K562 (cell line): ENCODE measurements around the gene DSCAM. TPM values are rescaled to one million over a fixed set of nuclear protein-coding genes. Genes with fewer than 3 reads are reported as not detected.

Source experiments
- ATAC-seq: fragments of 200-7000 bp; cut with Tn5 transposase; 3 replicates; pipeline ENCODE4 v1.9.1; 2020; ENCODE audit warnings: moderate library complexity
- BruUV-seq: library from RNA; stranded (reverse); fragments of 400-500 nt; replicated peaks from 2 replicates; lab custom pipeline; 2021; lab: Mats Ljungman, UMichigan
- CTCF ChIA-PET: fragments of 300-600 bp; formaldehyde crosslinking; extraction: SDS; loops from one replicate; lab custom pipeline; 2021; ENCODE audit warnings: low intra/inter-chr PET ratio; lab: Yijun Ruan, JAX
- POLR2A ChIA-PET: fragments of 300-600, 350-650 bp; sonication (Branson Sonifier 250); formaldehyde crosslinking; extraction: SDS; loops from one replicate; lab custom pipeline; 2021; ENCODE audit warnings: antibody characterized with exemption, inconsistent platforms; lab: Yijun Ruan, JAX
- DNase-seq, 4 experiments: peaks; one replicate each; pipeline versions ENCODE4 v3.0.0 to v3.0.0-alpha.2; 2011 to 2018; ENCODE audit warnings: low spot score in 3 of 4, mixed read lengths in 3 of 4; ENCODE audit errors: extremely low read depth in 1 of 4
- FAIRE-seq: peaks from 2 replicates; lab custom pipeline; 2011; peaks lifted over from hg19 to GRCh38; lab: Jason Lieb, UNC
- H2AFZ ChIP-seq: 2 replicates; pipeline ENCODE4 v1.6.0; 2011; ENCODE audit warnings: low read depth, low read length, control low read depth, inconsistent platforms
- H3K27ac ChIP-seq: fragments of 200-600 bp; 3 replicates; pipeline ENCODE4 v1.8.0; 2011; ENCODE audit warnings: low read depth, mild to moderate bottlenecking, control low read depth, inconsistent platforms, low read length, moderate library complexity, mixed read lengths; ENCODE audit errors: extremely low read depth
- H3K27me3 ChIP-seq, 2 experiments: fragments of 300-600 bp in 1 of 2; 2 replicates in 1 of 2; 3 replicates in 1 of 2; pipeline versions ENCODE4 v1.6.0 to v1.8.0; 2011; ENCODE audit warnings: inconsistent platforms in 2 of 2, low read length in 2 of 2, mild to moderate bottlenecking in 1 of 2, mixed read lengths in 1 of 2, moderate library complexity in 1 of 2; ENCODE audit not compliant: control insufficient read depth in 2 of 2, insufficient read depth in 2 of 2
- H3K36me3 ChIP-seq: fragments of 300-600 bp; 3 replicates; pipeline ENCODE4 v1.8.0; 2011; ENCODE audit warnings: mild to moderate bottlenecking, low read length, inconsistent platforms; ENCODE audit not compliant: control insufficient read depth, insufficient read depth
- H3K4me1 ChIP-seq, 2 experiments: fragments of 200-600 bp in 1 of 2; replicated peaks in 1 of 2; 2 replicates in 1 of 2; 3 replicates in 1 of 2; pipeline versions ENCODE4 v1.5.1 to v1.8.0; 2011; ENCODE audit warnings: inconsistent platforms in 2 of 2, low read length in 2 of 2, mild to moderate bottlenecking in 1 of 2, mixed read lengths in 1 of 2, moderate library complexity in 1 of 2; ENCODE audit not compliant: control insufficient read depth in 2 of 2, insufficient read depth in 2 of 2
- H3K4me2 ChIP-seq: 2 replicates; pipeline ENCODE4 v1.6.1; 2011; ENCODE audit warnings: low read length, control low read depth, inconsistent platforms, mixed read lengths; ENCODE audit not compliant: insufficient read depth
- H3K4me3 ChIP-seq: fragments of 200-600 bp; sonication (generic), shearing (Covaris generic); 2 replicates; pipeline ENCODE4 v1.5.1; 2016; ENCODE audit warnings: control low read depth, inconsistent platforms
- H3K79me2 ChIP-seq: fragments of 200-600 bp; 3 replicates; pipeline ENCODE4 v1.8.0; 2011; ENCODE audit warnings: low read length, inconsistent platforms; ENCODE audit not compliant: control insufficient read depth, insufficient read depth
- H3K9ac ChIP-seq, 2 experiments: 2 replicates each; pipeline versions ENCODE4 v1.6.0 to v1.6.1; 2011; ENCODE audit warnings: low read depth in 2 of 2, low read length in 2 of 2, control low read depth in 1 of 2, inconsistent platforms in 1 of 2, mild to moderate bottlenecking in 1 of 2, mixed read lengths in 1 of 2; ENCODE audit not compliant: insufficient read depth in 1 of 2
- H3K9me1 ChIP-seq: one replicate; pipeline ENCODE4 v1.6.0; 2011; ENCODE audit warnings: inconsistent platforms, mild to moderate bottlenecking, low read length, moderate library complexity; ENCODE audit not compliant: control insufficient read depth, insufficient read depth
- H3K9me3 ChIP-seq: replicated peaks from 2 replicates; pipeline ENCODE4 v1.5.1; 2011; ENCODE audit warnings: low read depth, low read length, inconsistent platforms; ENCODE audit not compliant: control insufficient read depth, insufficient read depth
- H4K20me1 ChIP-seq: replicated peaks from 2 replicates; pipeline ENCODE4 v1.6.1; 2011; ENCODE audit warnings: low read length, inconsistent platforms, mixed read lengths; ENCODE audit not compliant: control insufficient read depth, insufficient read depth
- BMI1 ChIP-seq: fragments of 150-350 bp; IDR thresholded peaks from 2 replicates; pipeline ENCODE4 v1.6.1; 2014; ENCODE audit warnings: low read length
- CBX1 ChIP-seq: sonication (generic); IDR thresholded peaks from 2 replicates; pipeline ENCODE4 v1.6.1; 2016; ENCODE audit warnings: antibody characterized with exemption, low read depth, mild to moderate bottlenecking
- KLF6 ChIP-seq: fragments of 250-450 bp; sonication (Bioruptor Pico); IDR thresholded peaks from 2 replicates; pipeline ENCODE4 v1.4.0; 2020; ENCODE audit warnings: mild to moderate bottlenecking, moderate library complexity, borderline replicate concordance
- MEF2A ChIP-seq: IDR thresholded peaks from 2 replicates; pipeline ENCODE4 v1.6.1; 2011; ENCODE audit warnings: low read depth, mild to moderate bottlenecking, low read length, moderate library complexity; ENCODE audit not compliant: control insufficient read depth
- MEF2D ChIP-seq: conservative IDR thresholded peaks from 2 replicates; pipeline ENCODE4 v1.6.1; 2016; ENCODE audit warnings: low read depth, missing genetic modification characterization, missing compliant biosample characterization
- MTF1 ChIP-seq: fragments of 250-450 bp; sonication (Bioruptor Pico); IDR thresholded peaks from 2 replicates; pipeline ENCODE4 v1.9.0; 2021; ENCODE audit warnings: moderate library complexity, mild to moderate bottlenecking, inconsistent platforms, borderline replicate concordance
- MYNN ChIP-seq, 2 experiments: sonication (generic); formaldehyde crosslinking in 1 of 2; IDR thresholded peaks; 2 replicates each; pipeline versions ENCODE4 v1.5.0 to v1.6.1; 2016 to 2020; ENCODE audit warnings: antibody characterized with exemption in 1 of 2, missing genetic modification reagents in 1 of 2
- NBN ChIP-seq: fragments of 450-650 bp; IDR thresholded peaks from 2 replicates; pipeline ENCODE4 v1.6.1; 2016; ENCODE audit warnings: low read depth, mild to moderate bottlenecking
- NCOA1 ChIP-seq: fragments of 450-650 bp; IDR thresholded peaks from 2 replicates; pipeline ENCODE4 v1.6.1; 2016; ENCODE audit warnings: low read depth
- PHF8 ChIP-seq: fragments of 200-600 bp; sonication (generic); IDR thresholded peaks from 2 replicates; pipeline ENCODE4 v1.6.1; 2012; ENCODE audit warnings: mixed run types, mild to moderate bottlenecking, inconsistent platforms, low read length, moderate library complexity, borderline replicate concordance
- PTBP1 ChIP-seq: fragments of 200-400 bp; formaldehyde crosslinking; IDR thresholded peaks from 2 replicates; pipeline ENCODE4 v1.6.1; 2017; ENCODE audit warnings: low read depth, low read length
- TAF9B ChIP-seq: fragments of 450-650 bp; IDR thresholded peaks from 2 replicates; pipeline ENCODE4 v1.6.1; 2018; ENCODE audit warnings: mild to moderate bottlenecking; ENCODE audit not compliant: partially characterized antibody
- ZBTB1 ChIP-seq: sonication (generic); formaldehyde crosslinking; IDR thresholded peaks from 2 replicates; pipeline ENCODE4 v1.8.1; 2023; ENCODE audit warnings: missing genetic modification reagents, low read depth, mild to moderate bottlenecking, borderline replicate concordance
- ZNF217 ChIP-seq: sonication (generic); formaldehyde crosslinking; IDR thresholded peaks from 2 replicates; pipeline ENCODE4 v1.8.0; 2022; ENCODE audit warnings: mild to moderate bottlenecking, missing genetic modification reagents
- WGBS: fragments of 100-300 bp; shearing (Covaris generic); methylation state at CpG from one replicate; pipeline ENCODE4 v1.1.6; 2016; ENCODE audit warnings: low coverage, mixed read lengths; ENCODE audit not compliant: insufficient coverage; ENCODE audit errors: missing lambda C conversion rate; 5-methylcytosine and 5-hydroxymethylcytosine counted together
- in situ Hi-C: fragments of 300-500 bp; cut with MboI; formaldehyde crosslinking; loops from 4 replicates; pipeline ENCODE4 v1.15.0; 2018; ENCODE audit warnings: inconsistent platforms, mixed read lengths
- intact Hi-C: fragments of 100-400 bp; cut with micrococcal nuclease; formaldehyde crosslinking; loops from 2 replicates; pipeline ENCODE4 v1.14.2; 2022
- polyA plus RNA-seq, 8 experiments: library from polyadenylated mRNA; depleted of rRNA in 4 of 8; stranded (reverse) in 5 of 8; unstranded in 3 of 8; fragments of >200 nt; fragmentation: Nextera tagmentation in 2 of 8; fragmentation: Illumina TruSeq in 1 of 8; extraction: Ambion mirVana in 2 of 8; extraction: Trizol in 1 of 8; gene quantifications; 2 replicates each; pipeline versions ENCODE4 v1.2.1 to v1.2.3, GENCODE V29; 2011 to 2014; ENCODE audit warnings: inconsistent platforms in 1 of 8, missing spikeins in 1 of 8
- total RNA-seq, 7 experiments: library from RNA; depleted of rRNA in 6 of 7; stranded (reverse); fragments of >200 nt in 6 of 7; fragmentation: Illumina TruSeq in 2 of 7; extraction: Trizol in 2 of 7; gene quantifications; 2 replicates each; pipeline versions ENCODE4 v1.2.1 to v1.2.3, GENCODE V29; 2011 to 2021; ENCODE audit warnings: low replicate concordance in 1 of 7
- TF ChIP-seq, protein P1 (sequence below): IDR thresholded peaks from 3 replicates; pipeline ENCODE4 v1.6.1; 2011; ENCODE audit warnings: borderline replicate concordance, mild to moderate bottlenecking; ENCODE audit not compliant: insufficient read length, insufficient read depth
- TF ChIP-seq, protein P2 (sequence below): fragments of 250-450 bp; sonication (Bioruptor Pico); IDR thresholded peaks from 2 replicates; pipeline ENCODE4 v1.4.0; 2020; ENCODE audit warnings: mild to moderate bottlenecking, moderate library complexity
- TF ChIP-seq, protein P3 (sequence below): fragments of 250-450 bp; sonication (Bioruptor Pico); IDR thresholded peaks from 2 replicates; pipeline ENCODE4 v1.8.0; 2022; ENCODE audit warnings: moderate library complexity, mild to moderate bottlenecking, inconsistent platforms
- TF ChIP-seq, protein P4 (sequence below): sonication (generic); formaldehyde crosslinking; IDR thresholded peaks from 2 replicates; pipeline ENCODE4 v1.9.0; 2022; ENCODE audit warnings: mild to moderate bottlenecking, missing genetic modification reagents

The DSCAM gene
- total and polyA plus RNA-seq, 9 of the 15 experiments (the other 6 are each of a cell fraction or from before 2014, with no cell fraction given) = not detected

DNA sequence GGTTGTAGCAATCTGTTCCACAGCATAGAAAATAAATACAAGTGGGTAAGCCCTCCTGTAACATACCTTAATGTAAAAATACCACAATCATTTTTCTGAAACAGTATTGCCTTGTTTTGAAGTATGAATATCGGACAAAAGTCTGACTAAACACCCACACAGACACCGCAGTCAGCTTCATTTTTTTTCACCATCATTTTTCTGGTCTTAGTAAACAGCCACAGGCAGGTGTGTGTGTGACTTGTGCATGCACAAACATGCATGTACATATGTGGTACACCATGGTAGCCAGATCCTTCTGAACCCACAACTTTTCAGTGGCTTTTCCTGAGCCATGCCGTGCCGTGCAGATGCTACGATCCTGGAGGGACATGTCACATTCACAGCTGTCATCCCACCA lies 718.1 kb downstream of the DSCAM start:
- Histone ChIP-seq H3K4me1 (no peaks in the 10 kb centered on the region), H4K20me1 (no peaks in the 10 kb centered on the region), H3K36me3 (no peaks in the 10 kb centered on the region), H3K27ac (no peak overlapping the region), H3K9me3 (no peaks in the 10 kb centered on the region), H3K4me3 (no peak overlapping the region), H3K27me3 (no peaks in the 10 kb centered on the region), H3K9ac (no peak overlapping the region), H3K79me2 (no peaks in the 10 kb centered on the region), H3K4me2 (no peak overlapping the region), H3K9me1 (no peaks in the 10 kb centered on the region), H2AFZ (no peak overlapping the region)
- ATAC-seq (no peak), DNase-seq (no peak), FAIRE-seq (no peak)
- intact Hi-C loops (no loop called here), in situ Hi-C loops (loop anchor here (10.0 kb wide), 1 partner anchor 604 kb away; no protein-coding TSS in a partner anchor)
- CTCF ChIA-PET = no interaction called here
- TF ChIP-seq, protein P1, sequence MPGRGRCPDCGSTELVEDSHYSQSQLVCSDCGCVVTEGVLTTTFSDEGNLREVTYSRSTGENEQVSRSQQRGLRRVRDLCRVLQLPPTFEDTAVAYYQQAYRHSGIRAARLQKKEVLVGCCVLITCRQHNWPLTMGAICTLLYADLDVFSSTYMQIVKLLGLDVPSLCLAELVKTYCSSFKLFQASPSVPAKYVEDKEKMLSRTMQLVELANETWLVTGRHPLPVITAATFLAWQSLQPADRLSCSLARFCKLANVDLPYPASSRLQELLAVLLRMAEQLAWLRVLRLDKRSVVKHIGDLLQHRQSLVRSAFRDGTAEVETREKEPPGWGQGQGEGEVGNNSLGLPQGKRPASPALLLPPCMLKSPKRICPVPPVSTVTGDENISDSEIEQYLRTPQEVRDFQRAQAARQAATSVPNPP = no peak
- TF ChIP-seq PHF8 (no peak), TAF9B (no peak), MEF2D (tag) (no peak), CBX1 (no peak), KLF6 (no peak), ZNF217 (CRISPR knock-in tag) (no peak), PTBP1 (no peak), MEF2A (no peak), BMI1 (no peak), NCOA1 (no peak), MTF1 (CRISPR knock-in tag) (no peak), MYNN (IDR thresholded peaks at IDR 0.05) (no peak), MYNN (CRISPR knock-in tag; IDR thresholded peaks at IDR 0.05) (no peak), NBN (no peak), ZBTB1 (no peak)
- TF ChIP-seq, protein P2, sequence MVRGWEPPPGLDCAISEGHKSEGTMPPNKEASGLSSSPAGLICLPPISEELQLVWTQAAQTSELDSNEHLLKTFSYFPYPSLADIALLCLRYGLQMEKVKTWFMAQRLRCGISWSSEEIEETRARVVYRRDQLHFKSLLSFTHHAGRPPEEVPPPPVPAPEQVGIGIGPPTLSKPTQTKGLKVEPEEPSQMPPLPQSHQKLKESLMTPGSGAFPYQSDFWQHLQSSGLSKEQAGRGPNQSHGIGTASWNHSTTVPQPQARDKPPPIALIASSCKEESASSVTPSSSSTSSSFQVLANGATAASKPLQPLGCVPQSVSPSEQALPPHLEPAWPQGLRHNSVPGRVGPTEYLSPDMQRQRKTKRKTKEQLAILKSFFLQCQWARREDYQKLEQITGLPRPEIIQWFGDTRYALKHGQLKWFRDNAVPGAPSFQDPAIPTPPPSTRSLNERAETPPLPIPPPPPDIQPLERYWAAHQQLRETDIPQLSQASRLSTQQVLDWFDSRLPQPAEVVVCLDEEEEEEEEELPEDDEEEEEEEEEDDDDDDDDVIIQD = no peak
- TF ChIP-seq, protein P3, sequence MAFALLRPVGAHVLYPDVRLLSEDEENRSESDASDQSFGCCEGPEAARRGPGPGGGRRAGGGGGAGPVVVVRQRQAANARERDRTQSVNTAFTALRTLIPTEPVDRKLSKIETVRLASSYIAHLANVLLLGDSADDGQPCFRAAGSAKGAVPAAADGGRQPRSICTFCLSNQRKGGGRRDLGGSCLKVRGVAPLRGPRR (CRISPR knock-in tag) = no peak
- TF ChIP-seq, protein P4, sequence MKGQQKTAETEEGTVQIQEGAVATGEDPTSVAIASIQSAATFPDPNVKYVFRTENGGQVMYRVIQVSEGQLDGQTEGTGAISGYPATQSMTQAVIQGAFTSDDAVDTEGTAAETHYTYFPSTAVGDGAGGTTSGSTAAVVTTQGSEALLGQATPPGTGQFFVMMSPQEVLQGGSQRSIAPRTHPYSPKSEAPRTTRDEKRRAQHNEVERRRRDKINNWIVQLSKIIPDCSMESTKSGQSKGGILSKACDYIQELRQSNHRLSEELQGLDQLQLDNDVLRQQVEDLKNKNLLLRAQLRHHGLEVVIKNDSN (CRISPR knock-in tag) = no peak
- BruUV-seq = no TSS peak
- POLR2A ChIA-PET = no interaction called here
- 0% methylated on average over 5 of the region's 5 CpGs for WGBS
